Umbilical cord (tissue), 2 donors: ENCODE results near the gene TMCC3. TPM values are rescaled to one million over a fixed set of nuclear protein-coding genes. Genes with fewer than 3 reads are reported as not detected.
"Not testable (repeated sequence)": the region's sequence is repeated elsewhere in the genome, so short reads cannot be mapped to it uniquely, and the experiment has no call there.

Experiments
- DNase-seq: peaks from one replicate; pipeline ENCODE4 v3.0.0-alpha.2; 2015; ENCODE audit warnings: low spot score
- total RNA-seq: library from RNA; depleted of rRNA; stranded (reverse); fragments of >200 nt; gene quantifications from one replicate; pipeline ENCODE4 v1.2.3, GENCODE V29; 2014; ENCODE audit warnings: low replicate concordance; ENCODE audit not compliant: insufficient read depth

Gene TMCC3
- total RNA-seq, 1 donor from 2014 or later = 11.6 TPM

GRCh38 chr12:94634717-94635116 is 15.6 kb downstream of the TMCC3 start:
- no peak for DNase-seq

GRCh38 chr12:94633401-94633800 is 17.0 kb downstream of the TMCC3 start:
- no peak for DNase-seq

GRCh38 chr12:94631058-94631457 is 19.3 kb downstream of the TMCC3 start:
- DNase-seq = no peak

- DNase-seq = no peak
Measured at GRCh38 chr12:94628819-94629472, 21.4 kb downstream of the TMCC3 start.

GRCh38 chr12:94628369-94628768 is 22.0 kb downstream of the TMCC3 start:
- DNase-seq = no peak

GRCh38 chr12:94625531-94625930 is 24.8 kb downstream of the TMCC3 start:
- no peak for DNase-seq

GRCh38 chr12:94623161-94623920 is 27.0 kb downstream of the TMCC3 start:
- no peak for DNase-seq

- DNase-seq = peak; percentile 65
Measured at GRCh38 chr12:94622475-94622874, 27.9 kb downstream of the TMCC3 start.

GRCh38 chr12:94621662-94622359 is 28.5 kb downstream of the TMCC3 start:
- DNase-seq = no peak

- no peak for DNase-seq
Measured at GRCh38 chr12:94620621-94621020, 29.7 kb downstream of the TMCC3 start.

GRCh38 chr12:94618995-94619695 is 31.2 kb downstream of the TMCC3 start:
- peak; percentile 52 for DNase-seq

GRCh38 chr12:94617101-94617500 is 33.3 kb downstream of the TMCC3 start:
- no peak for DNase-seq

- DNase-seq = no peak
Measured at GRCh38 chr12:94616203-94616729, 34.1 kb downstream of the TMCC3 start.

- peak; percentile 75 for DNase-seq
Measured at GRCh38 chr12:94615260-94616181, 34.8 kb downstream of the TMCC3 start.

GRCh38 chr12:94614288-94614721 is 36.1 kb downstream of the TMCC3 start:
- no peak for DNase-seq

- DNase-seq = no peak
Measured at GRCh38 chr12:94609917-94610443, 40.4 kb downstream of the TMCC3 start.

- DNase-seq = not testable (repeated sequence)
Measured at GRCh38 chr12:94606810-94607209, 43.5 kb downstream of the TMCC3 start.

- peak; percentile 36 for DNase-seq
Measured at GRCh38 chr12:94604366-94604698, 46.0 kb downstream of the TMCC3 start.

GRCh38 chr12:94603434-94604365 is 46.7 kb downstream of the TMCC3 start:
- DNase-seq = no peak
